Esophagus squamous epithelium (tissue), 5 donors: Measurements from ENCODE around the gene RIIAD1. TPM values are rescaled to one million over a fixed set of nuclear protein-coding genes. Genes with fewer than 3 reads are reported as not detected.
"Not testable (repeated sequence)": the region's sequence is repeated elsewhere in the genome, so short reads cannot be mapped to it uniquely, and the experiment has no call there.

Experiments used
- DNase-seq: peaks from one replicate; lab custom pipeline; 2025; lab: John Stamatoyannopoulos, UW
- H3K27ac ChIP-seq, 4 donors: fragments of 200-600 bp; sonication (generic); one replicate each; pipeline ENCODE4 v1.5.1; 2016 to 2019; ENCODE audit warnings: mild to moderate bottlenecking in 1 of 4
- H3K27me3 ChIP-seq, 4 donors: fragments of 200-600 bp; sonication (generic); 1 replicate in 3 of 4; 2 replicates in 1 of 4; pipeline versions ENCODE4 v1.5.1 to v1.6.0; 2017 to 2021; ENCODE audit warnings: antibody characterized with exemption in 1 of 4
- H3K36me3 ChIP-seq, 3 donors: fragments of 200-600 bp; sonication (generic); one replicate each; pipeline ENCODE4 v1.5.1; 2016 to 2019
- H3K4me1 ChIP-seq, 3 donors: fragments of 200-600 bp; sonication (generic); one replicate each; pipeline ENCODE4 v1.5.1; 2017 to 2019
- H3K4me3 ChIP-seq, 4 donors: fragments of 200-600 bp; sonication (generic); 1 replicate in 3 of 4; 2 replicates in 1 of 4; pipeline ENCODE4 v1.5.1; 2016 to 2019; ENCODE audit warnings: mild to moderate bottlenecking in 2 of 4, moderate library complexity in 1 of 4
- H3K9me3 ChIP-seq, 3 donors: fragments of 200-600 bp; sonication (generic); one replicate each; pipeline ENCODE4 v1.5.1; 2016 to 2019
- CTCF ChIP-seq, 6 experiments: fragments of 450-650 bp in 4 of 6; fragments of 200-600 bp in 2 of 6; sonication (generic) in 2 of 6; IDR thresholded peaks; one replicate each; pipeline ENCODE4 v1.5.1; 2016 to 2019; ENCODE audit warnings: antibody characterized with exemption in 6 of 6, mild to moderate bottlenecking in 4 of 6, moderate library complexity in 4 of 6
- POLR2A ChIP-seq, 4 donors: fragments of 450-650 bp; IDR thresholded peaks; one replicate each; pipeline ENCODE4 v1.6.1; 2017; ENCODE audit warnings: antibody characterized with exemption in 4 of 4, mild to moderate bottlenecking in 4 of 4, moderate library complexity in 3 of 4
- WGBS, 2 donors: methylation state at CpG; one replicate each; pipeline ENCODE4 v1.1.5; 2018; 5-methylcytosine and 5-hydroxymethylcytosine counted together
- intact Hi-C: fragments of 100-400 bp; cut with DNase I; formaldehyde crosslinking; loops from one replicate; pipeline ENCODE4 v1.15.0; 2022
- total RNA-seq, 4 donors: library from RNA; depleted of rRNA; stranded (reverse); fragments of >200 nt; gene quantifications; one replicate each; pipeline ENCODE4 v1.1.0, GENCODE V29; 2016
- donor health status: DM: yes; HTN: yes; CAD: no.

The RIIAD1 gene
- total RNA-seq, 4 donors from 2014 or later: not detected

GRCh38 chr1:151762941-151763921 lies 41.9 kb downstream of the RIIAD1 start, which contains the start of gene MRPL9:
Gene MRPL9 (minus strand): TSS chr1:151763496. CDS start chr1:151763479, 17 bp downstream.
- intact Hi-C loops: no loop called here
- peaks cover 8 to 23% (median 13%) of the 10 kb centered on the region in 3 donors for H3K4me1 ChIP-seq
- peak within 1 kb of the TSS; percentile 78 to 98 (median 83) for H3K4me3 ChIP-seq
- no peaks in the 10 kb centered on the region for H3K27me3 ChIP-seq
- DNase-seq: no peak
- 0 to 1% methylated on average over 9 to 10 of the region's 68 CpGs for WGBS, 2 donors
- H3K36me3 ChIP-seq: peaks cover 3 to 41% (median 15%) of the 10 kb centered on the region in 3 donors
- H3K27ac ChIP-seq: peak within 1 kb of the TSS; percentile 88 to 95 (median 94)
- H3K9me3 ChIP-seq: no peaks in the 10 kb centered on the region
- TF ChIP-seq POLR2A (IDR thresholded peaks at IDR 0.05) (peak in 2 of 4 donors; percentile 28 to 36), CTCF (IDR thresholded peaks at IDR 0.05) (no peak)

- TF ChIP-seq POLR2A (IDR thresholded peaks at IDR 0.05) (no peak), CTCF (IDR thresholded peaks at IDR 0.05) (no peak)
- no peaks in the 10 kb centered on the region for H3K9me3 ChIP-seq
- no peaks in the 10 kb centered on the region for H3K27me3 ChIP-seq
- H3K4me1 ChIP-seq: peaks cover 8 to 25% (median 13%) of the 10 kb centered on the region in 3 donors
- H3K27ac ChIP-seq: peak overlapping the region; percentile 88 to 95 (median 94)
- intact Hi-C loops: no loop called here
- 46 to 60% methylated on average over 10 of the region's 10 CpGs for WGBS, 2 donors
- peak overlapping the region; percentile 78 to 98 (median 83) for H3K4me3 ChIP-seq
- peaks cover 3 to 33% (median 8%) of the 10 kb centered on the region in 3 donors for H3K36me3 ChIP-seq
- DNase-seq: no peak
These were observed 42.7 kb downstream of the RIIAD1 start for GRCh38 chr1:151763990-151764389.

GRCh38 chr1:151768351-151769066 lies 47.2 kb downstream of the RIIAD1 start:
- intact Hi-C loops, H3K27ac ChIP-seq, H3K36me3 ChIP-seq, H3K27me3 ChIP-seq, DNase-seq, H3K4me3 ChIP-seq, H3K9me3 ChIP-seq: not testable (repeated sequence)
- WGBS, 2 donors: 37 to 38% methylated on average over 2 of the region's 7 CpGs
- H3K4me1 ChIP-seq: peaks cover 7 to 17% (median 8%) of the 10 kb centered on the region in 3 donors

- H3K36me3 ChIP-seq, DNase-seq, H3K4me1 ChIP-seq, H3K27me3 ChIP-seq, intact Hi-C loops, H3K9me3 ChIP-seq, H3K27ac ChIP-seq, H3K4me3 ChIP-seq: not testable (repeated sequence)
- no CpG with 5 or more reads among the region's 34 CpGs for WGBS, 2 donors
These were observed 47.9 kb downstream of the RIIAD1 start for GRCh38 chr1:151769270-151769669.

- no peak for DNase-seq
- H3K36me3 ChIP-seq: peaks cover 0 to 41% (median 0%) of the 10 kb centered on the region in 3 donors
These were observed 52.4 kb downstream of the RIIAD1 start for GRCh38 chr1:151773702-151774101.

More at GRCh38 chr1:151773702-151774101, 52.4 kb downstream of the RIIAD1 start:
- Histone ChIP-seq H3K27ac (no peak overlapping the region), H3K27me3 (no peaks in the 10 kb centered on the region), H3K4me3 (no peak overlapping the region), H3K4me1 (no peaks in the 10 kb centered on the region), H3K9me3 (no peaks in the 10 kb centered on the region)
- WGBS, 2 donors: 38 to 46% methylated on average over 5 of the region's 5 CpGs
- TF ChIP-seq POLR2A (IDR thresholded peaks at IDR 0.05): no peak
- no peak for TF ChIP-seq CTCF (IDR thresholded peaks at IDR 0.05)
- intact Hi-C loops: no loop called here
